Lower leg skin (tissue), 3 donors: ENCODE results near the gene THYN1.

Experiments
- CTCF ChIP-seq, 3 donors: fragments of 450-650 bp; IDR thresholded peaks; one replicate each; pipeline ENCODE4 v1.5.1; 2016; ENCODE audit warnings: antibody characterized with exemption in 3 of 3, mild to moderate bottlenecking in 3 of 3, moderate library complexity in 2 of 3
- POLR2A ChIP-seq, 2 donors: fragments of 450-650 bp; IDR thresholded peaks; one replicate each; pipeline ENCODE4 v1.6.1; 2016 to 2017; ENCODE audit warnings: antibody characterized with exemption in 2 of 2, mild to moderate bottlenecking in 1 of 2, moderate library complexity in 1 of 2

GRCh38 chr11:134246100-134246499 lies 7.1 kb downstream of the THYN1 start:
- TF ChIP-seq CTCF (IDR thresholded peaks at IDR 0.05) (no peak), POLR2A (IDR thresholded peaks at IDR 0.05) (no peak)
